AG04450 (cell line): ENCODE data around the gene PTGFRN. TPM values are rescaled to one million over a fixed set of nuclear protein-coding genes. Genes with fewer than 3 reads are reported as not detected.

Source experiments
- CTCF ChIA-PET: fragments of 300-600, 350-600 bp; formaldehyde crosslinking; extraction: SDS; loops from one replicate; lab custom pipeline; 2022; ENCODE audit warnings: antibody characterized with exemption, inconsistent platforms; lab: Charles Lee
- POLR2A ChIA-PET: fragments of 350-600 bp; formaldehyde crosslinking; extraction: SDS; loops from one replicate; lab custom pipeline; 2021; ENCODE audit warnings: antibody characterized with exemption, inconsistent platforms; lab: Yijun Ruan, JAX
- DNase-seq: peaks from one replicate; pipeline ENCODE4 v3.0.0-alpha.2; 2011; ENCODE audit warnings: low read depth, low spot score
- H3K27ac ChIP-seq: one replicate; pipeline ENCODE4 v1.5.1; 2012; ENCODE audit warnings: low read depth, low read length, control low read depth
- H3K27me3 ChIP-seq: one replicate; pipeline ENCODE4 v1.6.0; 2012; ENCODE audit warnings: low read length; ENCODE audit not compliant: control insufficient read depth, insufficient read depth
- H3K4me3 ChIP-seq: 2 replicates; pipeline ENCODE4 v1.5.1; 2011; ENCODE audit warnings: mild to moderate bottlenecking, low read depth, low read length, control low read depth
- H3K9me3 ChIP-seq: 2 replicates; pipeline ENCODE4 v1.5.1; 2012; ENCODE audit warnings: low read length; ENCODE audit not compliant: control insufficient read depth, insufficient read depth
- polyA plus RNA-seq: library from polyadenylated mRNA; depleted of rRNA; stranded (reverse); fragments of >200 nt; gene quantifications from 2 replicates; pipeline ENCODE4 v1.2.3, GENCODE V29; 2011
- TF ChIP-seq, protein P1 (sequence below): IDR thresholded peaks from 2 replicates; pipeline ENCODE4 v1.5.1; 2011; ENCODE audit warnings: low read depth, low read length, control low read depth, inconsistent platforms

The PTGFRN gene
- polyA plus RNA-seq, 1 experiment = 0.46 TPM

DNA sequence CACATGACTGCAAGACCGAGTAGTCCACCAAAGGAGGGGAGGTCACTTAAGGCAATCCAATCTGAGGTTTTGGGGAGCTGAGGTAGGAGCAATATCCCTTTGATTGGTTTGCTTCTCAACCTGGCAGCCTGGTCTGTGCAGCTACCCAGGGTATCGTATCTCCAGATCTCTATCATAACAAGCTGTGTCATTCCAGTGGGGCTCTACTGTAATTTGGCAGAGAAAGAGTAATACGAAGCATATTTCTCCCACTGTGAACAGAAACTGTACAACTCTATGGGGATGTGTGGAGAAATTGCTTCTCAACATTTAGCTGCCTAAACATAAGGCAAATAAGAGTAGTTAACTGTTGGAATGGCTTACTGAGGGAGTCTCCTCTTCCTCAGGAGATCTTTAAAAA is 112.4 kb downstream of the PTGFRN start:
- POLR2A ChIA-PET = no interaction called here
- DNase-seq = no peak
- no peak overlapping the region for H3K4me3 ChIP-seq
- H3K27ac ChIP-seq = no peak overlapping the region
- TF ChIP-seq, protein P1, sequence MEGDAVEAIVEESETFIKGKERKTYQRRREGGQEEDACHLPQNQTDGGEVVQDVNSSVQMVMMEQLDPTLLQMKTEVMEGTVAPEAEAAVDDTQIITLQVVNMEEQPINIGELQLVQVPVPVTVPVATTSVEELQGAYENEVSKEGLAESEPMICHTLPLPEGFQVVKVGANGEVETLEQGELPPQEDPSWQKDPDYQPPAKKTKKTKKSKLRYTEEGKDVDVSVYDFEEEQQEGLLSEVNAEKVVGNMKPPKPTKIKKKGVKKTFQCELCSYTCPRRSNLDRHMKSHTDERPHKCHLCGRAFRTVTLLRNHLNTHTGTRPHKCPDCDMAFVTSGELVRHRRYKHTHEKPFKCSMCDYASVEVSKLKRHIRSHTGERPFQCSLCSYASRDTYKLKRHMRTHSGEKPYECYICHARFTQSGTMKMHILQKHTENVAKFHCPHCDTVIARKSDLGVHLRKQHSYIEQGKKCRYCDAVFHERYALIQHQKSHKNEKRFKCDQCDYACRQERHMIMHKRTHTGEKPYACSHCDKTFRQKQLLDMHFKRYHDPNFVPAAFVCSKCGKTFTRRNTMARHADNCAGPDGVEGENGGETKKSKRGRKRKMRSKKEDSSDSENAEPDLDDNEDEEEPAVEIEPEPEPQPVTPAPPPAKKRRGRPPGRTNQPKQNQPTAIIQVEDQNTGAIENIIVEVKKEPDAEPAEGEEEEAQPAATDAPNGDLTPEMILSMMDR = no peak
- H3K9me3 ChIP-seq = no peaks in the 10 kb centered on the region
- CTCF ChIA-PET = no interaction called here
- no peaks in the 10 kb centered on the region for H3K27me3 ChIP-seq

DNA sequence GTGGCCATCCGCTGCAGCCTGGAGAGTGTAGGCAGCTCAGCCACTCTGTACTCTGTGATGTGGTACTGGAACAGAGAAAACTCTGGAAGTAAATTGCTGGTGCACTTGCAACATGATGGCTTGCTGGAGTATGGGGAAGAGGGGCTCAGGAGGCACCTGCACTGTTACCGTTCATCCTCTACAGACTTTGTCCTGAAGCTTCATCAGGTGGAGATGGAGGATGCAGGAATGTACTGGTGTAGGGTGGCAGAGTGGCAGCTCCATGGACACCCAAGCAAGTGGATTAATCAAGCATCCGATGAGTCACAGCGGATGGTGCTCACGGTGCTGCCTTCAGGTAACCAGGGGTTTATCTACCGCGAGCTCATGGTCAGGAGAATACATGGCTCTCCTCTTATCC is 115.9 kb downstream of the PTGFRN start:
- no peak overlapping the region for H3K4me3 ChIP-seq
- POLR2A ChIA-PET = no interaction called here
- peaks cover 3% of the 10 kb centered on the region for H3K27me3 ChIP-seq
- no peak for DNase-seq
- CTCF ChIA-PET = no interaction called here
- H3K9me3 ChIP-seq = no peaks in the 10 kb centered on the region
- no peak overlapping the region for H3K27ac ChIP-seq
- TF ChIP-seq, protein P1 = no peak

DNA sequence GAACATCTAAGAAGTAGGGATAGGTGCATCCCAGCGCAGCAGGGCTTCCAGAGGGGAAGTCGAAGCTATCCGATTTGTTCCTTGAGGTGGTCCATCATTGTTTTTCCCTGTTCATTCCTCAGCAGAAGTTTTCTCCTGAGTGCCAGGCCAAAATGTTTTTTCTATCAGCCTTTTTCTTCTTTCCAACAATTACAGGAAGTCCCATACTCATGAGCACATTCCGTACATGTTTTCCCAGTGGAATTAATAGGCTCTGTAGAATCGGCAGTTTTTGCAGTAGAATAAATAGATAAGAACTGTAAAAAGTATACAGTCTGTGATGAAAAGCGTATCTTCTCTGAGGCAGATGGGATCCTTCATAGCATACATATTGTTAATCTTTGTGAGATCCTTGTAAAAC is 116.6 kb downstream of the PTGFRN start:
- Histone ChIP-seq H3K9me3 (no peaks in the 10 kb centered on the region), H3K4me3 (no peak overlapping the region), H3K27me3 (peaks cover 3% of the 10 kb centered on the region), H3K27ac (no peak overlapping the region)
- no peak for DNase-seq
- ChIA-PET POLR2A (no interaction called here), CTCF (no interaction called here)
- TF ChIP-seq, protein P1 = no peak

DNA sequence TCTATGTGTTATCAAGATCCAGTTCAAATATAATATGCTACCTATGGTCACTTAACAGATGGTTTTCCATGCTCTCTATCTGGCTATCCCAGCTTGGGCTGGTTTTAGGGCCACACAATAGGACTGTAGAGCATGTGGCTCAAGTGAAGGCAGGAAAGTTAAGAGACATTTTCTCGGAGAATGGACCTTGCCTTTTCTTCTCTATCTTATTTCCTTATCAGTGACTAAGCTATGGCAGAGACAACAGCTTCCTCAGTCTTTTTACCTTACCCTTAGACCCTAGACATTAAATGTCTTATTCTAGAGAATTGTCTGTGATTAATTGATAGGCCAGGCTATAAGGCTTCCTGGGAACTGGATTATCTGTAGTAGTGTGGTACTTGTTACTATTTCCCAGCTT is 120.0 kb downstream of the PTGFRN start:
- H3K27me3 ChIP-seq = peaks cover 3% of the 10 kb centered on the region
- no peaks in the 10 kb centered on the region for H3K9me3 ChIP-seq
- no peak overlapping the region for H3K27ac ChIP-seq
- TF ChIP-seq, protein P1 = no peak
- ChIA-PET POLR2A (no interaction called here), CTCF (no interaction called here)
- DNase-seq = no peak
- H3K4me3 ChIP-seq = no peak overlapping the region

DNA sequence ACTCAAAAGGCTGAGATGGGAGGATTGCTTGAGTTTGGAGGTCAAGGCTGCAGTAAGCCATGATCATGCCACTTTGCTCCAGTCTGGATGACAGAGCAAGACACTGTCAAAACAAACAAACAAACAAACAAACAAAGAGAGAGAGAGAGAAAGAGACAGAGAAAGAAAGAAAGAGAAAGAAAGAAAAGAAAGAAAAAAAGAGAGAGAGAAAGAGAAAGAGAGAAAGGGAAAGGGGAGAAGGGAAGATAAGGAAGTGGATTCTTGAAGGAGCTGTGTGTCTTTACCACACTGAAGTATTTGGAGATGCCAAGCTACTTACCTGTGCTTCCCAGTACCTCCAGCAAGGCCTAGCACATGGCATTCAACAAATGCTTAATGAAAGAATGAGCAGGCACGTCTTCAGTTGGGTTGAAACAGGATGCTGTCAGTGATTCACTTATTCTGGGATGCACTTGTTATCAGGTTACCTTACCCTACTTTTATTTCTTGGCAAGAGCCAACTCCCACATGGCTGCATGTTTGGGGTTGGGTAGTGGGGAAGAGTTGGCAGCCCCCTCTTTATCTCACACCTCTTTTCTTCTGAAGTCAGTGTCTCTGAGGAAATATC is 120.7 kb downstream of the PTGFRN start:
- no peak for DNase-seq
- POLR2A ChIA-PET = no interaction called here

More for the DNA sequence above, 120.7 kb downstream of the PTGFRN start:
- peaks cover 3% of the 10 kb centered on the region for H3K27me3 ChIP-seq
- TF ChIP-seq, protein P1 = no peak
- CTCF ChIA-PET = no interaction called here
- H3K27ac ChIP-seq = no peak overlapping the region
- H3K4me3 ChIP-seq = no peak overlapping the region
- no peaks in the 10 kb centered on the region for H3K9me3 ChIP-seq
